Activated T-cell treated with anti-CD3 and anti-CD28 coated beads for 1 hour (primary cell): ENCODE data around the gene IQGAP2.

Experiments
- DNase-seq: peaks from one replicate; pipeline ENCODE4 v3.0.0-alpha.2; 2020; ENCODE audit warnings: low read depth

Gene IQGAP2

DNA sequence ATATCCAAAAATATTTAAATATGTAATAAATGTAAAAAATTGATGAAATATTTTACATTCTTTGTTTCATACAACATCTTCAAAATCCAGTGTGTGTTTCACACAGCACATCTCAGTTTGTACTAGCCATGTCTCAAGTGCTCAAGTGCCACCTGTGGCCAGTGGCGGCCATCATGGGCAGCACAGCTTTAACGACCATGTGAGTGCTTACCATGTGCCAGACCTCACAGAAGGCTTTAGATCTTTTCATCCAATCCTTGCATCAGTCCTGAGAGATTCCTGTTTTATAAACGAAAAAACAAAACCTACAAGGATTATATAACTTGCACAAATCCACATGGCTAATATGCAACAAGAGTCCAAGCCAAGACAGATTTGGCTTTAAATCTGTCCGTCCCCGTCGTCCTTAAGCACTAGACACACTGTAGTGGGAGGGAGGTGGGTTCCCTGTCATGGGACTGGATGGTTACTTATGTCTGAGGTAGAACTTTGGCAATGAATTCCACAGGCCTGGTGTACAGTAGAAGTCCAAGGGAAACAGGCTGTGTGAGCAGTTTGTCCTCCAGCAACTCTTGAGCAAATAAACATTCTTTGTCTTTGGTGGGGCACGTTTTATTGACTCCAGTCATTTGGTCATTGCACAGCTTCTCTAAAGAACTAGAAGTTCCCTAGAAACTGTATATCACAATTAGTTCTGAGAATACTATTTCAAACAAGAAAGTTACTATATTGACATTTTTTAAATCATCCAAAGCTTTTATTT lies 287.8 kb downstream of the IQGAP2 start:
- no peak for DNase-seq

GRCh38 chr5:76691467-76692273 lies 288.6 kb downstream of the IQGAP2 start:
- no peak for DNase-seq

GRCh38 chr5:76692274-76692540 lies 289.1 kb downstream of the IQGAP2 start:
- no peak for DNase-seq

GRCh38 chr5:76692651-76693050 lies 289.6 kb downstream of the IQGAP2 start:
- no peak for DNase-seq

DNA sequence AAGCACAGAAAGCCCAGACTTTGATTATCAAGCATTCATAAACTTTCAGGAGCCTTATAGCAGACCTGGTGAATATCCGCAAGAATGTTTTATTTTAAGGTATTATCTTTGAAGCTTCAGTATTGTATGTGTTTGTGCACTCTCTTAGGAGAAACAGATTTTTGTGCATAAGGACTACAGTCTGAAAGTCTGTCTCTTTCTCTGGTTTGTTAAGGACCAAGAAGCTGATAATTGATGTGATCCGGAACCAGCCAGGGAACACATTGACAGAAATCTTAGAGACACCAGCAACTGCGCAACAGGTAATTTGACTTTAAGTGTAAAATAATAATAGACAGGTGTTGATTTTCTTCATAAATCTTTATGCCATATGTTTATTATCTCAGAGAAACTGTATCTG lies 290.1 kb downstream of the IQGAP2 start:
- no peak for DNase-seq

DNA sequence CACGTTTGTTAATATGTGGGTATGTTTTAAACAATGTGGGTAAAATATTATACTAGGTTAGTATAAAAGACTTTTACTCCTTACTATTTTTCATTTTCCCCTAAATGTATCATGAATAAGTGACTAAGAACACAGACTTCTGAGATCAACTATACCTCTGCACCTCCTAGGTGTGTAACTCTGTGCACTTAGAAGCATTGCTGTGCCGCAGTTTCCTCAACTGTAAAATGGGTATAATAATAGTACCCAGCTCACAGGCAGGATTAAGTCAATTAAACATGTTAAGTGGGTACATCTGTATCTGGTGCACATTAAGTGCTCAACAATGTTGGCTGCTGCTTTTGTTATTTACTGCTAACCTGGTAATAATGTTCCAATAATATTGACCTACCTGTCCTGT lies 291.2 kb downstream of the IQGAP2 start:
- no peak for DNase-seq

GRCh38 chr5:76695346-76695745 lies 292.3 kb downstream of the IQGAP2 start:
- no peak for DNase-seq

DNA sequence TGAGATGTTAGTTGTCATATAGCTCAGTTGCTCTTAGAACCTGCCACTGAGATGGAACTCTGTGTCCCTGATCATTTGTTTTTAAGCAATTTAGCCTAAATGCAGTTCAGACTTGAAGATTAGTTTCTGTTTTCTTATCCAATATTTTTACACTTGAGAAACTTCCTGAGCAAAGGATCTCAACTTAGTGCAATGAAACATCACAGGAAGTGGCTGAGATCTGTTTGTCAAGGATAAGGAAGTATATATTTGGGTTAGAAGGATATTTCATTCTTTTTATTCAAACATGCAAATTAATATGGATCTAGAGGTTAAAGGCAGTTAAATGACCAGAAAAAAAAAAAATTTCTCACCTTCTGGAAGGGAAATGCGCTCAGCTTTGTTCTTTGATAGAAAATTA lies 293.2 kb downstream of the IQGAP2 start:
- no peak for DNase-seq

DNA sequence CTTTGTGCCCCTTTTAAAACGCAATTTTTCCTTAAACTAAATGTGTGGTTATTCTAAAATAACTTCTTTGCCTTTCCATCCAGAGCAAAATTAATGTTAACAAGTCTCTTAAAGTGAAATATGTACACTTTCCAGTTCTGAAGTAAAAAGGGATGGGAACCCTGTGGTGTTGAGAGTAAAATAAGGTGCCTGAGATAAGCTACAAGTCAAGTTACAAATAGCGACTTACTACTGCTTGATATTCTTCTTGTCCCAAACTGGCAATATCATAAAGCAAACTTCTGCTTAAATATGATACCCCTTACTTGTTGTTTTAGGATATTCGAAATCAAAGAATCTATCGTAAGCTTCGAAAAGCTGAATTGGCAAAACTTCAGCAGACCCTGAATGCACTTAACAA lies 294.6 kb downstream of the IQGAP2 start:
- no peak for DNase-seq

GRCh38 chr5:76700571-76700970 lies 297.5 kb downstream of the IQGAP2 start:
- no peak for DNase-seq

DNA sequence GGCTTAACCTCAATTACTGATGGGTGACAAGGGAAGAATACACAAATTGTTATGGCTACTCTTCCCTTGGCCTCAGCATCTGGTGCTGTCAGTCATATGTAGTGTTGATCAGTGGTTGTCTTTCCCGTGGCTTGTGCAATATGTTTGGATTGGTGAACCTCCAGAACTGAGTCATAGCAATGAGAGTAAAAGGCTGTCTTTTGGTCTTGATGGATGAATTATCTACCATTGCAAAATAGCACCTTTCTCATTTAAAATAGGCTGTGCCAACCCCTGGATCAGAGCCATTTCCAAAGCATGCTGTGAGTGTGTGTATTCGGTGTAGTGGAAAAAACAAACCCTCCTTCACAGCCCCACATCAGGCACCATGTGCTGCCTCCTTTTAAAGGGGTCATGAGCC lies 298.2 kb downstream of the IQGAP2 start:
- DNase-seq = no peak

GRCh38 chr5:76703707-76704106 lies 300.6 kb downstream of the IQGAP2 start:
- no peak for DNase-seq

DNA sequence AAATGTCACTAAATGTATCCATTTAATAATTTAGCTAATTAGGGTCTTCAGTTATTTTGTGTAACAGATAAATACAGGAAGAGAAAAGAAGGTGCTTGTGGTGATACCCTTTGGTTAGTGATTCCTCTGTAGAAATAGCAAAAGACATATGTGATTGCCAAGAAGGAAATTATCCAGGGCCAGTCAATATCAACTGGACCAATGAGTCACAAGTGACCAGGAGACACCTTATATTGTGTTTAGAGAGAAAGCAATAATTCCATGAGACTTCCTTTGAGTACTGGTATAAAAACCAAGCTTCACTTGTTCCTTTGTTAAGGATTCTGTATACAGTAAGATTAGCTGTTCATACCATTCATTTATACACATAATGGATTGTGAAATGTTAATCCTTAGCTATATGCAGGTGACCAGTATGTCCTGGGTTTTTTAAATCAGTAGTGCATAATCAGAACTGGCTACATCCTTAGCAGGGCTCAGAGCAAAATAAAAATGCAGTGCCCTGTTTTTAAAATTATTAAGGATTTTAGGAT lies 301.1 kb downstream of the IQGAP2 start:
- no peak for DNase-seq

- no peak for DNase-seq
Measured at GRCh38 chr5:76705574-76705973, 302.5 kb downstream of the IQGAP2 start.

GRCh38 chr5:76709762-76710161 lies 306.7 kb downstream of the IQGAP2 start:
- no peak for DNase-seq

- DNase-seq = no peak
Measured at GRCh38 chr5:76710991-76711390, 307.9 kb downstream of the IQGAP2 start.

- no peak for DNase-seq
Measured at GRCh38 chr5:76714751-76715485, 311.8 kb downstream of the IQGAP2 start.

GRCh38 chr5:76715486-76715735 lies 312.3 kb downstream of the IQGAP2 start:
- no peak for DNase-seq

DNA sequence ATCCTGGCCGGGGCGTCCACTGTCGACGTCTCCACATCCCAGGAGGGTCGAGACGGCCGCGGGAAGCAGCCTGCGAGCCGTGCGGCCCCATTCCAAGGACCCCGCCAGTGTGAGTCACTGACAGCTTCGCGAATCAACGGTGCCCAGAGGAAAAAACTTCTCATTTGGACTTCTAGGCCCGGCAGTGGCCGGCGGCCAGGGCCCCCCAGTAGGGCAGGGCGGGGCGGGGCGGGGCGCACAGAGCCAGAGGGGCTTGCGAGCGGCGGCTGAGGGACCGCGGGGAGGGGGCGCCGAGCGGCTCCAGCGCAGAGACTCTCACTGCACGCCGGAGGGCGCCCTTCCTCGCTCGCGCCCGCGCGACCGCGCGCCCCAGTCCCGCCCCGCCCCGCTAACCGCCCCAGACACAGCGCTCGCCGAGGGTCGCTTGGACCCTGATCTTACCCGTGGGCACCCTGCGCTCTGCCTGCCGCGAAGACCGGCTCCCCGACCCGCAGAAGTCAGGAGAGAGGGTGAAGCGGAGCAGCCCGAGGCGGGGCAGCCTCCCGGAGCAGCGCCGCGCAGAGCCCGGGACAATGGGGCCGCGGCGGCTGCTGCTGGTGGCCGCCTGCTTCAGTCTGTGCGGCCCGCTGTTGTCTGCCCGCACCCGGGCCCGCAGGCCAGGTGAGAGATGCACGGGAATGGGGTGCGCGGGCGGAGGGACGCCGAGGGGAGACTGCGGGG lies 312.8 kb downstream of the IQGAP2 start, which contains the start of gene F2R:
Gene F2R, plus strand, starts transcription at position 391 of the 720 bp plus-strand sequence. Its CDS starts 182 bp downstream, at position 573.
- DNase-seq = peak; percentile 42

- no peak for DNase-seq
Measured at GRCh38 chr5:76716456-76717157, 313.5 kb downstream of the IQGAP2 start.

- no peak for DNase-seq
Measured at GRCh38 chr5:76717222-76718083, 314.4 kb downstream of the IQGAP2 start.
